GM23338 (cell line): ENCODE results near the gene TNNI3K. TPM values are rescaled to one million over a fixed set of nuclear protein-coding genes. Genes with fewer than 3 reads are reported as not detected.

Experiments
- ATAC-seq: fragments of 200-7000 bp; cut with Tn5 transposase; 3 replicates; pipeline ENCODE4 v1.9.1; 2020
- DNase-seq: peaks from one replicate; pipeline ENCODE4 v3.0.0-alpha.2; 2015; ENCODE audit warnings: low spot score
- H2AFZ ChIP-seq: fragments of 200-600 bp; sonication (generic); 2 replicates; pipeline ENCODE4 v1.8.0; 2016; ENCODE audit warnings: antibody characterized with exemption, mild to moderate bottlenecking, moderate library complexity
- H3F3A ChIP-seq: fragments of 200-600 bp; sonication (generic); replicated peaks from 2 replicates; pipeline ENCODE4 v1.8.0; 2017; ENCODE audit warnings: antibody characterized with exemption, mixed run types, low read depth
- H3K27ac ChIP-seq: fragments of 200-600 bp; sonication (generic); 2 replicates; pipeline ENCODE4 v1.6.1; 2016; ENCODE audit warnings: low read depth
- H3K27me3 ChIP-seq: fragments of 200-600 bp; sonication (generic); 2 replicates; pipeline ENCODE4 v1.8.0; 2016; ENCODE audit warnings: mild to moderate bottlenecking, mixed run types, moderate library complexity; ENCODE audit not compliant: insufficient read depth
- H3K36me3 ChIP-seq: fragments of 200-600 bp; sonication (generic); 2 replicates; pipeline ENCODE4 v1.8.0; 2016; ENCODE audit warnings: mild to moderate bottlenecking; ENCODE audit not compliant: insufficient read depth
- H3K4me1 ChIP-seq: fragments of 200-600 bp; sonication (generic); 2 replicates; pipeline ENCODE4 v1.8.0; 2016; ENCODE audit warnings: mild to moderate bottlenecking, moderate library complexity; ENCODE audit not compliant: insufficient read depth
- H3K4me2 ChIP-seq: fragments of 200-600 bp; sonication (generic); 2 replicates; pipeline ENCODE4 v1.7.1; 2017; ENCODE audit warnings: mixed run types
- H3K4me3 ChIP-seq: fragments of 200-600 bp; sonication (generic); 2 replicates; pipeline ENCODE4 v1.6.1; 2016; ENCODE audit warnings: mixed run types
- H3K79me2 ChIP-seq: fragments of 200-600 bp; sonication (generic); replicated peaks from 2 replicates; pipeline ENCODE4 v1.8.0; 2017; ENCODE audit warnings: mild to moderate bottlenecking; ENCODE audit not compliant: insufficient read depth
- H3K9me2 ChIP-seq: fragments of 200-600 bp; sonication (generic); 2 replicates; pipeline ENCODE4 v1.8.0; 2017; ENCODE audit not compliant: insufficient read depth
- H4K20me1 ChIP-seq: fragments of 200-600 bp; sonication (generic); replicated peaks from 2 replicates; pipeline ENCODE4 v1.8.0; 2017; ENCODE audit warnings: mild to moderate bottlenecking; ENCODE audit not compliant: insufficient read depth
- H3K27ac Mint-ChIP-seq: 2 replicates; pipeline ENCODE4 v1.8.0; 2020; ENCODE audit warnings: inconsistent platforms, mild to moderate bottlenecking, moderate library complexity, mixed read lengths
- H3K27me3 Mint-ChIP-seq: 3 replicates; pipeline ENCODE4 v1.8.0; 2022; ENCODE audit warnings: low read depth, mild to moderate bottlenecking, moderate library complexity, mixed read lengths, inconsistent platforms; ENCODE audit not compliant: insufficient read depth, poor library complexity
- H3K36me3 Mint-ChIP-seq: 3 replicates; pipeline ENCODE4 v1.8.0; 2021; ENCODE audit warnings: low read depth, mild to moderate bottlenecking, inconsistent platforms, moderate library complexity, mixed read lengths
- H3K4me1 Mint-ChIP-seq: 3 replicates; pipeline ENCODE4 v1.8.0; 2020; ENCODE audit warnings: mild to moderate bottlenecking, inconsistent platforms, mixed read lengths
- H3K4me3 Mint-ChIP-seq: 3 replicates; pipeline ENCODE4 v1.8.0; 2021; ENCODE audit warnings: moderate library complexity, mild to moderate bottlenecking, inconsistent platforms, mixed read lengths
- H3K9me3 Mint-ChIP-seq: 3 replicates; pipeline ENCODE4 v1.8.0; 2020; ENCODE audit warnings: moderate library complexity, mild to moderate bottlenecking, inconsistent platforms, mixed read lengths
- CREB1 ChIP-seq: fragments of 250-450 bp; sonication (Bioruptor Pico); IDR thresholded peaks from 2 replicates; pipeline ENCODE4 v1.5.0; 2020; ENCODE audit warnings: low read depth, mild to moderate bottlenecking, moderate library complexity
- CTCF ChIP-seq, 2 experiments: fragments of 200-600 bp in 1 of 2; sonication (generic) in 1 of 2; conservative IDR thresholded peaks; 2 replicates each; pipeline versions ENCODE4 v1.5.1 to v1.6.1; 2016 to 2017; ENCODE audit warnings: antibody characterized with exemption in 2 of 2, low read depth in 2 of 2, mild to moderate bottlenecking in 2 of 2, moderate library complexity in 1 of 2
- EZH2 ChIP-seq: fragments of 200-600 bp; sonication (generic); IDR thresholded peaks from one replicate; pipeline ENCODE4 v1.8.0; 2017; ENCODE audit warnings: antibody characterized with exemption, mild to moderate bottlenecking, low read depth; ENCODE audit not compliant: unreplicated experiment
- EZH2phosphoT487 ChIP-seq: fragments of 200-600 bp; sonication (generic); IDR thresholded peaks from one replicate; pipeline ENCODE4 v1.8.1; 2018; ENCODE audit warnings: antibody characterized with exemption; ENCODE audit not compliant: unreplicated experiment
- JUNB ChIP-seq: IDR thresholded peaks from one replicate; pipeline ENCODE4 v1.6.1; 2016; ENCODE audit warnings: antibody characterized with exemption; ENCODE audit not compliant: unreplicated experiment
- NANOG ChIP-seq: IDR thresholded peaks from 2 replicates; pipeline ENCODE4 v1.6.1; 2016; ENCODE audit warnings: antibody characterized with exemption, borderline replicate concordance
- POLR2AphosphoS5 ChIP-seq: IDR thresholded peaks from 2 replicates; pipeline ENCODE4 v1.6.1; 2016; ENCODE audit warnings: antibody characterized with exemption, low read depth
- REST ChIP-seq: IDR thresholded peaks from one replicate; pipeline ENCODE4 v1.6.1; 2018; ENCODE audit warnings: antibody characterized with exemption; ENCODE audit not compliant: unreplicated experiment
- STAT1 ChIP-seq: IDR thresholded peaks from one replicate; pipeline ENCODE4 v1.6.1; 2016; ENCODE audit warnings: antibody characterized with exemption; ENCODE audit not compliant: unreplicated experiment
- ZNF114 ChIP-seq: fragments of 250-450 bp; sonication (Bioruptor Pico); IDR thresholded peaks from 2 replicates; pipeline ENCODE4 v1.5.0; 2020; ENCODE audit warnings: mild to moderate bottlenecking, moderate library complexity
- ZNF331 ChIP-seq: fragments of 250-450 bp; sonication (Bioruptor Pico); IDR thresholded peaks from 2 replicates; pipeline ENCODE4 v1.5.0; 2020; ENCODE audit warnings: low read depth, mild to moderate bottlenecking, moderate library complexity
- polyA plus RNA-seq: library from polyadenylated mRNA; unstranded; fragments of >200 nt; fragmentation: Nextera tagmentation; extraction: Ambion mirVana; gene quantifications from 2 replicates; pipeline ENCODE4 v1.2.1, GENCODE V29; 2016
- total RNA-seq: library from RNA; depleted of rRNA; stranded (reverse); fragments of >200 nt; shearing (Covaris generic); gene quantifications from 2 replicates; pipeline ENCODE4 v1.2.3, GENCODE V29; 2014
- TF ChIP-seq, protein P1 (sequence below): fragments of 250-450 bp; sonication (Bioruptor Pico); IDR thresholded peaks from 2 replicates; pipeline ENCODE4 v1.5.0; 2020; ENCODE audit warnings: mild to moderate bottlenecking, moderate library complexity
- TF ChIP-seq, protein P2 (sequence below): IDR thresholded peaks from 2 replicates; pipeline ENCODE4 v1.6.1; 2016; ENCODE audit warnings: antibody characterized with exemption

Gene TNNI3K
- total and polyA plus RNA-seq, 2 experiments from 2014 or later = not detected

DNA sequence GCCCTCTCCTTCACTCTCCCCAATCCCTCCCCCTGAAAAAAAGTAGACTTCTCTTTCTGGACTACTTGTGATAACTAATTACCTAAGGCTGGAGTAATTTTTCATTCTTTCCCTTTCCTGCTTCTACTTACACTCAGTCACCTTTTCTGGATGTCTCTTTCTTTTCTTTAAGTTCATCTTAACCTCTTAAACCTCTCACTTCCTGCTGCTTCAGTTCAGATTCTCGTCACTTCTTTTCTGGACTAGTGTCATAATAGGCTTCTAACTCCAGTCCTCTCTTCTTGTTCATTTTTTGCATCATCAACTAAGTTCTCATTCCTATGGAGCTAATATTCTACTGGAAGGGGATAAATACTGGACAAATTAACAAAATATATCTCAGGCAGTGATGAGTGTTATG is 201.8 kb downstream of the TNNI3K start:
- TF ChIP-seq EZH2phosphoT487 (no peak), EZH2 (no peak), CTCF (conservative IDR thresholded peaks at IDR 0.05; ENCODE audit: low read depth in 2 of 2) (no peak), CREB1 (CRISPR knock-in tag) (no peak), POLR2AphosphoS5 (no peak), NANOG (no peak), ZNF114 (CRISPR knock-in tag) (no peak), JUNB (no peak), ZNF331 (CRISPR knock-in tag) (no peak), REST (no peak), STAT1 (no peak)
- TF ChIP-seq, protein P1, sequence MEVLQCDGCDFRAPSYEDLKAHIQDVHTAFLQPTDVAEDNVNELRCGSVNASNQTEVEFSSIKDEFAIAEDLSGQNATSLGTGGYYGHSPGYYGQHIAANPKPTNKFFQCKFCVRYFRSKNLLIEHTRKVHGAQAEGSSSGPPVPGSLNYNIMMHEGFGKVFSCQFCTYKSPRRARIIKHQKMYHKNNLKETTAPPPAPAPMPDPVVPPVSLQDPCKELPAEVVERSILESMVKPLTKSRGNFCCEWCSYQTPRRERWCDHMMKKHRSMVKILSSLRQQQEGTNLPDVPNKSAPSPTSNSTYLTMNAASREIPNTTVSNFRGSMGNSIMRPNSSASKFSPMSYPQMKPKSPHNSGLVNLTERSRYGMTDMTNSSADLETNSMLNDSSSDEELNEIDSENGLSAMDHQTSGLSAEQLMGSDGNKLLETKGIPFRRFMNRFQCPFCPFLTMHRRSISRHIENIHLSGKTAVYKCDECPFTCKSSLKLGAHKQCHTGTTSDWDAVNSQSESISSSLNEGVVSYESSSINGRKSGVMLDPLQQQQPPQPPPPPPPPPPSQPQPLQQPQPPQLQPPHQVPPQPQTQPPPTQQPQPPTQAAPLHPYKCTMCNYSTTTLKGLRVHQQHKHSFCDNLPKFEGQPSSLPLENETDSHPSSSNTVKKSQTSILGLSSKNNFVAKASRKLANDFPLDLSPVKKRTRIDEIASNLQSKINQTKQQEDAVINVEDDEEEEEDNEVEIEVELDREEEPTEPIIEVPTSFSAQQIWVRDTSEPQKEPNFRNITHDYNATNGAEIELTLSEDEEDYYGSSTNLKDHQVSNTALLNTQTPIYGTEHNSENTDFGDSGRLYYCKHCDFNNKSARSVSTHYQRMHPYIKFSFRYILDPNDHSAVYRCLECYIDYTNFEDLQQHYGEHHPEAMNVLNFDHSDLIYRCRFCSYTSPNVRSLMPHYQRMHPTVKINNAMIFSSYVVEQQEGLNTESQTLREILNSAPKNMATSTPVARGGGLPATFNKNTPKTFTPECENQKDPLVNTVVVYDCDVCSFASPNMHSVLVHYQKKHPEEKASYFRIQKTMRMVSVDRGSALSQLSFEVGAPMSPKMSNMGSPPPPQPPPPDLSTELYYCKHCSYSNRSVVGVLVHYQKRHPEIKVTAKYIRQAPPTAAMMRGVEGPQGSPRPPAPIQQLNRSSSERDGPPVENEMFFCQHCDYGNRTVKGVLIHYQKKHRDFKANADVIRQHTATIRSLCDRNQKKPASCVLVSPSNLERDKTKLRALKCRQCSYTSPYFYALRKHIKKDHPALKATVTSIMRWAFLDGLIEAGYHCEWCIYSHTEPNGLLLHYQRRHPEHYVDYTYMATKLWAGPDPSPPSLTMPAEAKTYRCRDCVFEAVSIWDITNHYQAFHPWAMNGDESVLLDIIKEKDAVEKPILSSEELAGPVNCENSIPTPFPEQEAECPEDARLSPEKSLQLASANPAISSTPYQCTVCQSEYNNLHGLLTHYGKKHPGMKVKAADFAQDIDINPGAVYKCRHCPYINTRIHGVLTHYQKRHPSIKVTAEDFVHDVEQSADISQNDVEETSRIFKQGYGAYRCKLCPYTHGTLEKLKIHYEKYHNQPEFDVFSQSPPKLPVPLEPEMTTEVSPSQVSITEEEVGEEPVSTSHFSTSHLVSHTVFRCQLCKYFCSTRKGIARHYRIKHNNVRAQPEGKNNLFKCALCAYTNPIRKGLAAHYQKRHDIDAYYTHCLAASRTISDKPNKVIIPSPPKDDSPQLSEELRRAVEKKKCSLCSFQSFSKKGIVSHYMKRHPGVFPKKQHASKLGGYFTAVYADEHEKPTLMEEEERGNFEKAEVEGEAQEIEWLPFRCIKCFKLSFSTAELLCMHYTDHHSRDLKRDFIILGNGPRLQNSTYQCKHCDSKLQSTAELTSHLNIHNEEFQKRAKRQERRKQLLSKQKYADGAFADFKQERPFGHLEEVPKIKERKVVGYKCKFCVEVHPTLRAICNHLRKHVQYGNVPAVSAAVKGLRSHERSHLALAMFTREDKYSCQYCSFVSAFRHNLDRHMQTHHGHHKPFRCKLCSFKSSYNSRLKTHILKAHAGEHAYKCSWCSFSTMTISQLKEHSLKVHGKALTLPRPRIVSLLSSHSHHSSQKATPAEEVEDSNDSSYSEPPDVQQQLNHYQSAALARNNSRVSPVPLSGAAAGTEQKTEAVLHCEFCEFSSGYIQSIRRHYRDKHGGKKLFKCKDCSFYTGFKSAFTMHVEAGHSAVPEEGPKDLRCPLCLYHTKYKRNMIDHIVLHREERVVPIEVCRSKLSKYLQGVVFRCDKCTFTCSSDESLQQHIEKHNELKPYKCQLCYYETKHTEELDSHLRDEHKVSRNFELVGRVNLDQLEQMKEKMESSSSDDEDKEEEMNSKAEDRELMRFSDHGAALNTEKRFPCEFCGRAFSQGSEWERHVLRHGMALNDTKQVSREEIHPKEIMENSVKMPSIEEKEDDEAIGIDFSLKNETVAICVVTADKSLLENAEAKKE = no peak
- TF ChIP-seq, protein P2, sequence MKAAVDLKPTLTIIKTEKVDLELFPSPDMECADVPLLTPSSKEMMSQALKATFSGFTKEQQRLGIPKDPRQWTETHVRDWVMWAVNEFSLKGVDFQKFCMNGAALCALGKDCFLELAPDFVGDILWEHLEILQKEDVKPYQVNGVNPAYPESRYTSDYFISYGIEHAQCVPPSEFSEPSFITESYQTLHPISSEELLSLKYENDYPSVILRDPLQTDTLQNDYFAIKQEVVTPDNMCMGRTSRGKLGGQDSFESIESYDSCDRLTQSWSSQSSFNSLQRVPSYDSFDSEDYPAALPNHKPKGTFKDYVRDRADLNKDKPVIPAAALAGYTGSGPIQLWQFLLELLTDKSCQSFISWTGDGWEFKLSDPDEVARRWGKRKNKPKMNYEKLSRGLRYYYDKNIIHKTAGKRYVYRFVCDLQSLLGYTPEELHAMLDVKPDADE = no peak
- H3K9me2 ChIP-seq = no peaks in the 10 kb centered on the region
- no peaks in the 10 kb centered on the region for H3F3A ChIP-seq
- no peak overlapping the region for H2AFZ ChIP-seq
- ATAC-seq = no peak
- no peaks in the 10 kb centered on the region for H3K27me3 ChIP-seq
- H3K4me2 ChIP-seq = no peak overlapping the region
- Mint-ChIP-seq H3K27ac (no peak overlapping the region; the same call in 1 of the 2 replicates), H3K36me3 (no peaks in the 10 kb centered on the region), H3K4me3 (no peak overlapping the region), H3K4me1 (no peaks in the 10 kb centered on the region), H3K27me3 (no peaks in the 10 kb centered on the region), H3K9me3 (no peaks in the 10 kb centered on the region)
- no peak overlapping the region for H3K4me3 ChIP-seq
- no peaks in the 10 kb centered on the region for H3K36me3 ChIP-seq
- no peaks in the 10 kb centered on the region for H4K20me1 ChIP-seq
- no peak for DNase-seq
- no peaks in the 10 kb centered on the region for H3K79me2 ChIP-seq
- no peak overlapping the region for H3K27ac ChIP-seq
- H3K4me1 ChIP-seq = no peaks in the 10 kb centered on the region
